K562 (cell line): ENCODE results near the gene APOB. TPM values are rescaled to one million over a fixed set of nuclear protein-coding genes. Genes with fewer than 3 reads are reported as not detected.

ENCODE experiments used
- ATAC-seq: fragments of 200-7000 bp; cut with Tn5 transposase; 3 replicates; pipeline ENCODE4 v1.9.1; 2020; ENCODE audit warnings: moderate library complexity
- BruUV-seq: library from RNA; stranded (reverse); fragments of 400-500 nt; replicated peaks from 2 replicates; lab custom pipeline; 2021; lab: Mats Ljungman, UMichigan
- CTCF ChIA-PET: fragments of 300-600 bp; formaldehyde crosslinking; extraction: SDS; loops from one replicate; lab custom pipeline; 2021; ENCODE audit warnings: low intra/inter-chr PET ratio; lab: Yijun Ruan, JAX
- POLR2A ChIA-PET: fragments of 300-600, 350-650 bp; sonication (Branson Sonifier 250); formaldehyde crosslinking; extraction: SDS; loops from one replicate; lab custom pipeline; 2021; ENCODE audit warnings: antibody characterized with exemption, inconsistent platforms; lab: Yijun Ruan, JAX
- DNase-seq, 4 experiments: peaks; one replicate each; pipeline versions ENCODE4 v3.0.0 to v3.0.0-alpha.2; 2011 to 2018; ENCODE audit warnings: low spot score in 3 of 4, mixed read lengths in 3 of 4; ENCODE audit errors: extremely low read depth in 1 of 4
- FAIRE-seq: peaks from 2 replicates; lab custom pipeline; 2011; peaks lifted over from hg19 to GRCh38; lab: Jason Lieb, UNC
- H2AFZ ChIP-seq: 2 replicates; pipeline ENCODE4 v1.6.0; 2011; ENCODE audit warnings: low read depth, low read length, control low read depth, inconsistent platforms
- H3K27ac ChIP-seq: fragments of 200-600 bp; 3 replicates; pipeline ENCODE4 v1.8.0; 2011; ENCODE audit warnings: low read depth, mild to moderate bottlenecking, control low read depth, inconsistent platforms, low read length, moderate library complexity, mixed read lengths; ENCODE audit errors: extremely low read depth
- H3K27me3 ChIP-seq, 2 experiments: fragments of 300-600 bp in 1 of 2; 2 replicates in 1 of 2; 3 replicates in 1 of 2; pipeline versions ENCODE4 v1.6.0 to v1.8.0; 2011; ENCODE audit warnings: inconsistent platforms in 2 of 2, low read length in 2 of 2, mild to moderate bottlenecking in 1 of 2, mixed read lengths in 1 of 2, moderate library complexity in 1 of 2; ENCODE audit not compliant: control insufficient read depth in 2 of 2, insufficient read depth in 2 of 2
- H3K36me3 ChIP-seq: fragments of 300-600 bp; 3 replicates; pipeline ENCODE4 v1.8.0; 2011; ENCODE audit warnings: mild to moderate bottlenecking, low read length, inconsistent platforms; ENCODE audit not compliant: control insufficient read depth, insufficient read depth
- H3K4me1 ChIP-seq, 2 experiments: fragments of 200-600 bp in 1 of 2; replicated peaks in 1 of 2; 2 replicates in 1 of 2; 3 replicates in 1 of 2; pipeline versions ENCODE4 v1.5.1 to v1.8.0; 2011; ENCODE audit warnings: inconsistent platforms in 2 of 2, low read length in 2 of 2, mild to moderate bottlenecking in 1 of 2, mixed read lengths in 1 of 2, moderate library complexity in 1 of 2; ENCODE audit not compliant: control insufficient read depth in 2 of 2, insufficient read depth in 2 of 2
- H3K4me2 ChIP-seq: 2 replicates; pipeline ENCODE4 v1.6.1; 2011; ENCODE audit warnings: low read length, control low read depth, inconsistent platforms, mixed read lengths; ENCODE audit not compliant: insufficient read depth
- H3K4me3 ChIP-seq: fragments of 200-600 bp; sonication (generic), shearing (Covaris generic); 2 replicates; pipeline ENCODE4 v1.5.1; 2016; ENCODE audit warnings: control low read depth, inconsistent platforms
- H3K79me2 ChIP-seq: fragments of 200-600 bp; 3 replicates; pipeline ENCODE4 v1.8.0; 2011; ENCODE audit warnings: low read length, inconsistent platforms; ENCODE audit not compliant: control insufficient read depth, insufficient read depth
- H3K9ac ChIP-seq, 2 experiments: 2 replicates each; pipeline versions ENCODE4 v1.6.0 to v1.6.1; 2011; ENCODE audit warnings: low read depth in 2 of 2, low read length in 2 of 2, control low read depth in 1 of 2, inconsistent platforms in 1 of 2, mild to moderate bottlenecking in 1 of 2, mixed read lengths in 1 of 2; ENCODE audit not compliant: insufficient read depth in 1 of 2
- H3K9me1 ChIP-seq: one replicate; pipeline ENCODE4 v1.6.0; 2011; ENCODE audit warnings: inconsistent platforms, mild to moderate bottlenecking, low read length, moderate library complexity; ENCODE audit not compliant: control insufficient read depth, insufficient read depth
- H3K9me3 ChIP-seq: replicated peaks from 2 replicates; pipeline ENCODE4 v1.5.1; 2011; ENCODE audit warnings: low read depth, low read length, inconsistent platforms; ENCODE audit not compliant: control insufficient read depth, insufficient read depth
- H4K20me1 ChIP-seq: replicated peaks from 2 replicates; pipeline ENCODE4 v1.6.1; 2011; ENCODE audit warnings: low read length, inconsistent platforms, mixed read lengths; ENCODE audit not compliant: control insufficient read depth, insufficient read depth
- CBX5 ChIP-seq: IDR thresholded peaks from 2 replicates; pipeline ENCODE4 v1.6.1; 2014; ENCODE audit warnings: low read depth, borderline replicate concordance
- NELFE ChIP-seq: IDR thresholded peaks from 2 replicates; pipeline ENCODE4 v1.6.1; 2011; ENCODE audit warnings: mild to moderate bottlenecking; ENCODE audit not compliant: insufficient read depth, insufficient read length
- PRPF4 ChIP-seq: fragments of 200-400 bp; formaldehyde crosslinking; IDR thresholded peaks from one replicate; pipeline ENCODE4 v1.6.1; 2017; ENCODE audit warnings: low read length, low read depth, mild to moderate bottlenecking; ENCODE audit not compliant: insufficient read depth, poor library complexity, severe bottlenecking
- SP1 ChIP-seq: sonication (generic); formaldehyde crosslinking; IDR thresholded peaks from 2 replicates; pipeline ENCODE4 v1.8.1; 2022; ENCODE audit warnings: mild to moderate bottlenecking, missing genetic modification reagents
- TEAD1 ChIP-seq, 2 experiments: fragments of 450-650 bp in 1 of 2; sonication (generic) in 1 of 2; formaldehyde crosslinking; IDR thresholded peaks; 2 replicates each; pipeline versions ENCODE4 v1.4.0 to v1.8.0; 2020 to 2022; ENCODE audit warnings: mild to moderate bottlenecking in 2 of 2, missing genetic modification reagents in 1 of 2
- ZNF174 ChIP-seq: fragments of 250-450 bp; sonication (Bioruptor Pico); IDR thresholded peaks from 2 replicates; pipeline ENCODE4 v1.4.0; 2020; ENCODE audit warnings: mild to moderate bottlenecking
- ZNF695 ChIP-seq: fragments of 450-650 bp; formaldehyde crosslinking; IDR thresholded peaks from 2 replicates; pipeline ENCODE4 v1.4.0; 2020; ENCODE audit warnings: mild to moderate bottlenecking, moderate library complexity
- WGBS: fragments of 100-300 bp; shearing (Covaris generic); methylation state at CpG from one replicate; pipeline ENCODE4 v1.1.6; 2016; ENCODE audit warnings: low coverage, mixed read lengths; ENCODE audit not compliant: insufficient coverage; ENCODE audit errors: missing lambda C conversion rate; 5-methylcytosine and 5-hydroxymethylcytosine counted together
- in situ Hi-C: fragments of 300-500 bp; cut with MboI; formaldehyde crosslinking; loops from 4 replicates; pipeline ENCODE4 v1.15.0; 2018; ENCODE audit warnings: inconsistent platforms, mixed read lengths
- intact Hi-C: fragments of 100-400 bp; cut with micrococcal nuclease; formaldehyde crosslinking; loops from 2 replicates; pipeline ENCODE4 v1.14.2; 2022
- polyA plus RNA-seq, 8 experiments: library from polyadenylated mRNA; depleted of rRNA in 4 of 8; stranded (reverse) in 5 of 8; unstranded in 3 of 8; fragments of >200 nt; fragmentation: Nextera tagmentation in 2 of 8; fragmentation: Illumina TruSeq in 1 of 8; extraction: Ambion mirVana in 2 of 8; extraction: Trizol in 1 of 8; gene quantifications; 2 replicates each; pipeline versions ENCODE4 v1.2.1 to v1.2.3, GENCODE V29; 2011 to 2014; ENCODE audit warnings: inconsistent platforms in 1 of 8, missing spikeins in 1 of 8
- total RNA-seq, 7 experiments: library from RNA; depleted of rRNA in 6 of 7; stranded (reverse); fragments of >200 nt in 6 of 7; fragmentation: Illumina TruSeq in 2 of 7; extraction: Trizol in 2 of 7; gene quantifications; 2 replicates each; pipeline versions ENCODE4 v1.2.1 to v1.2.3, GENCODE V29; 2011 to 2021; ENCODE audit warnings: low replicate concordance in 1 of 7
- TF ChIP-seq, protein P1 (sequence below), 3 experiments: fragments of 200-800 bp in 1 of 3; sonication (Bioruptor generic) in 1 of 3; sonication (generic) in 1 of 3; formaldehyde crosslinking in 1 of 3; IDR thresholded peaks; 2 replicates each; pipeline versions ENCODE4 v1.6.1 to v1.8.0; 2016 to 2022; ENCODE audit warnings: mild to moderate bottlenecking in 2 of 3, missing compliant biosample characterization in 2 of 3, missing genetic modification characterization in 2 of 3, missing genetic modification reagents in 1 of 3
- TF ChIP-seq, protein P2 (sequence below), 2 experiments: fragments of 450-650 bp; IDR thresholded peaks; 2 replicates each; pipeline ENCODE4 v1.6.1; 2018; ENCODE audit warnings: mild to moderate bottlenecking in 2 of 2, low read depth in 1 of 2; ENCODE audit not compliant: partially characterized antibody in 2 of 2

APOB gene
- total and polyA plus RNA-seq, 9 of the 15 experiments (the other 6 are each of a cell fraction or from before 2014, with no cell fraction given): 0.73 TPM; not detected in 8

DNA sequence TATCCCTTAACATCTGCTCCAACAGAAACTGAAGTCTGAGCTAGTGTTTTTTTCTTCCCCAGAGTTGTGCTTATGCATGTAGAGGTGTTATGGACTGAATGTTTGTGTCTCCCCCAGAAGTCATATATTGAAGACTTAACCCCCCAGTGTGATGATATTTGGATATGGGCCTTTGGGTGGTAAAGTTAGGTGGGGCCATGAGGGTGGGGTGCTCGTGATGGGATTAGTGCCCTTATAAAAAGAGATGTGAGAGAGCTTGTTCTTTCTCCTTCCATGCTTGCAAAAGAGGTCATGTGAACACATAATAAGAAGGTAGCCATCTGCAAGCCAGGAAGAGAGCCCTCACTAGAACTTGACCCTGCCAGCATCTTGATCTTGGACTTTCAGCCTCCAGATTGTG lies 34.4 kb upstream of the APOB start (continued):
- no peak for TF ChIP-seq TEAD1 (CRISPR knock-in tag; IDR thresholded peaks at IDR 0.05)
- TF ChIP-seq, protein P1, sequence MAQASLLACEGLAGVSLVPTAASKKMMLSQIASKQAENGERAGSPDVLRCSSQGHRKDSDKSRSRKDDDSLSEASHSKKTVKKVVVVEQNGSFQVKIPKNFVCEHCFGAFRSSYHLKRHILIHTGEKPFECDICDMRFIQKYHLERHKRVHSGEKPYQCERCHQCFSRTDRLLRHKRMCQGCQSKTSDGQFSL (CRISPR knock-in tag; IDR thresholded peaks at IDR 0.05): no peak
- TF ChIP-seq, protein P1 (tag; IDR thresholded peaks at IDR 0.05): no peak
- no peak for TF ChIP-seq PRPF4

DNA sequence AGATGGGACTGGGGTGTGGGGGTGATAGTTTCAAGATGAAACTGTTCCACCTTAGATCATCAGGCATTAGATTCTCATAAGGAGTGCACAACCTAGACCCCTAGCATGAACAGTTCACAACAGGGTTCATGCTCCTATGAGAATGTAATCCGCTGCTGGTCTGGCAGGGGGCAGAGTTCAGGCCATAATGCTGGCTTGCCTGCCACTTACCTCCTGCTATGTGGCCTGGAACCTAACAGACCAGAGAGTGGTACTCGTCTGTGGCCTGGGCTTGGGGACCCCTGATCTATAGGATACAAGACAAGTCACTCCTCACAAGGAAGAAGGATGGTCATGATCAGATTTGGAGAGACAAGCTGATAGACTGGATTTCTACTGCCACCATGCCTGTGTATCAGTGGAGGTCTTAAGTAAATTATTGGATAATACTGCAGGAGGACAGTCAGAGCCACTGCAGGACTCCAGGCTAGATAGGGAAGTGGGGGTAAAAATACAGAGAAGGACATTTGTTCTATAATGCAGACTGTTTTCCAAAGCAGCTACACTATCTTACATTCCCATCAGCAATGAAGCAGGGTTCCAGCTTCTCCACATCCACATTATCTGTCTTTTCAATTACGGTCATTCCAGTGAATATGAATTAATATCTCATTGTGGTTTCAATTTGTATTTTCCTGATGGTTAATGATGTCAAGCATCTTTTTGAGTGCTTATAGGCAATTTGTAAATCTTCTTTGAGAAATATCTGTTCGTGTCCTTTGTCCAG lies 28.8 kb upstream of the APOB start:
- intact Hi-C loops (no loop called here), in situ Hi-C loops (no loop called here)
- Histone ChIP-seq H3K36me3 (no peaks in the 10 kb centered on the region), H3K27ac (no peak overlapping the region), H3K4me1 (no peaks in the 10 kb centered on the region), H3K27me3 (no peaks in the 10 kb centered on the region), H3K79me2 (no peaks in the 10 kb centered on the region), H3K9ac (no peak overlapping the region), H2AFZ (no peak overlapping the region), H3K9me1 (no peaks in the 10 kb centered on the region), H3K9me3 (no peaks in the 10 kb centered on the region), H3K4me2 (no peak overlapping the region), H3K4me3 (no peak overlapping the region), H4K20me1 (no peaks in the 10 kb centered on the region)
- no peak for DNase-seq
- ChIA-PET CTCF (no interaction called here), POLR2A (no interaction called here)
- no peak for FAIRE-seq
- WGBS: 4% methylated on average over 4 of the region's 4 CpGs
- no TSS peak for BruUV-seq
- ATAC-seq: no peak; the same call in 2 of the 3 replicates
- TF ChIP-seq CBX5 (no peak), ZNF174 (CRISPR knock-in tag) (no peak), ZNF695 (CRISPR knock-in tag) (no peak), SP1 (CRISPR knock-in tag) (no peak), NELFE (no peak)
- TF ChIP-seq, protein P2, sequence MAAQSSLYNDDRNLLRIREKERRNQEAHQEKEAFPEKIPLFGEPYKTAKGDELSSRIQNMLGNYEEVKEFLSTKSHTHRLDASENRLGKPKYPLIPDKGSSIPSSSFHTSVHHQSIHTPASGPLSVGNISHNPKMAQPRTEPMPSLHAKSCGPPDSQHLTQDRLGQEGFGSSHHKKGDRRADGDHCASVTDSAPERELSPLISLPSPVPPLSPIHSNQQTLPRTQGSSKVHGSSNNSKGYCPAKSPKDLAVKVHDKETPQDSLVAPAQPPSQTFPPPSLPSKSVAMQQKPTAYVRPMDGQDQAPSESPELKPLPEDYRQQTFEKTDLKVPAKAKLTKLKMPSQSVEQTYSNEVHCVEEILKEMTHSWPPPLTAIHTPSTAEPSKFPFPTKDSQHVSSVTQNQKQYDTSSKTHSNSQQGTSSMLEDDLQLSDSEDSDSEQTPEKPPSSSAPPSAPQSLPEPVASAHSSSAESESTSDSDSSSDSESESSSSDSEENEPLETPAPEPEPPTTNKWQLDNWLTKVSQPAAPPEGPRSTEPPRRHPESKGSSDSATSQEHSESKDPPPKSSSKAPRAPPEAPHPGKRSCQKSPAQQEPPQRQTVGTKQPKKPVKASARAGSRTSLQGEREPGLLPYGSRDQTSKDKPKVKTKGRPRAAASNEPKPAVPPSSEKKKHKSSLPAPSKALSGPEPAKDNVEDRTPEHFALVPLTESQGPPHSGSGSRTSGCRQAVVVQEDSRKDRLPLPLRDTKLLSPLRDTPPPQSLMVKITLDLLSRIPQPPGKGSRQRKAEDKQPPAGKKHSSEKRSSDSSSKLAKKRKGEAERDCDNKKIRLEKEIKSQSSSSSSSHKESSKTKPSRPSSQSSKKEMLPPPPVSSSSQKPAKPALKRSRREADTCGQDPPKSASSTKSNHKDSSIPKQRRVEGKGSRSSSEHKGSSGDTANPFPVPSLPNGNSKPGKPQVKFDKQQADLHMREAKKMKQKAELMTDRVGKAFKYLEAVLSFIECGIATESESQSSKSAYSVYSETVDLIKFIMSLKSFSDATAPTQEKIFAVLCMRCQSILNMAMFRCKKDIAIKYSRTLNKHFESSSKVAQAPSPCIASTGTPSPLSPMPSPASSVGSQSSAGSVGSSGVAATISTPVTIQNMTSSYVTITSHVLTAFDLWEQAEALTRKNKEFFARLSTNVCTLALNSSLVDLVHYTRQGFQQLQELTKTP (IDR thresholded peaks at IDR 0.05; ENCODE audit: low read depth in 1 of 2, partially characterized antibody in 2 of 2): no peak
